ENCODE data around the gene DYSF. TPM values are rescaled to one million over a fixed set of nuclear protein-coding genes. Genes with fewer than 3 reads are reported as not detected.
"Not testable (repeated sequence)": the region's sequence is repeated elsewhere in the genome, so short reads cannot be mapped to it uniquely, and the experiment has no call there.

The DYSF gene
- total RNA-seq, 2 experiments from 2014 or later: 0.12 TPM

GRCh38 chr2:71484354-71484753 is 31.0 kb downstream of the DYSF start:
- H3K9me3 Mint-ChIP-seq: no peaks in the 10 kb centered on the region
- no peak overlapping the region for H3K4me3 Mint-ChIP-seq
- ChIA-PET CTCF (no interaction called here), POLR2A (no interaction called here)
- no peaks in the 10 kb centered on the region for H3K36me3 Mint-ChIP-seq (ENCODE audit: low read depth)
- H3K27ac Mint-ChIP-seq: no peak overlapping the region
- H3K27me3 Mint-ChIP-seq: peaks cover 2% of the 10 kb centered on the region
- H3K4me1 Mint-ChIP-seq: no peaks in the 10 kb centered on the region
- DNase-seq: no peak

GRCh38 chr2:71486881-71487640 is 33.7 kb downstream of the DYSF start:
- H3K27me3 Mint-ChIP-seq: peaks cover 2% of the 10 kb centered on the region
- CTCF ChIA-PET: no interaction called here
- POLR2A ChIA-PET: no interaction called here

GRCh38 chr2:71491551-71491950 is 38.2 kb downstream of the DYSF start:
- POLR2A ChIA-PET; CTCF ChIA-PET; H3K9me3 Mint-ChIP-seq; H3K27me3 Mint-ChIP-seq; H3K36me3 Mint-ChIP-seq (ENCODE audit: low read depth); H3K4me1 Mint-ChIP-seq; H3K27ac Mint-ChIP-seq; DNase-seq; H3K4me3 Mint-ChIP-seq: not testable (repeated sequence)

More at GRCh38 chr2:71486881-71487640, 33.7 kb downstream of the DYSF start:
- no peaks in the 10 kb centered on the region for H3K4me1 Mint-ChIP-seq
- no peaks in the 10 kb centered on the region for H3K9me3 Mint-ChIP-seq
- H3K27ac Mint-ChIP-seq: no peak overlapping the region
- no peak for DNase-seq
- no peaks in the 10 kb centered on the region for H3K36me3 Mint-ChIP-seq (ENCODE audit: low read depth)
- H3K4me3 Mint-ChIP-seq: no peak overlapping the region

- no peak for DNase-seq
- CTCF ChIA-PET: no interaction called here
- Mint-ChIP-seq H3K27me3 (peaks cover 4% of the 10 kb centered on the region), H3K27ac (no peak overlapping the region), H3K9me3 (no peaks in the 10 kb centered on the region), H3K36me3 (ENCODE audit: low read depth) (no peaks in the 10 kb centered on the region), H3K4me3 (no peak overlapping the region), H3K4me1 (no peaks in the 10 kb centered on the region)
- POLR2A ChIA-PET: no interaction called here
Measured at GRCh38 chr2:71492112-71492511, 38.8 kb downstream of the DYSF start.

GRCh38 chr2:71494091-71494490 is 40.7 kb downstream of the DYSF start:
- Mint-ChIP-seq H3K4me1 (no peaks in the 10 kb centered on the region), H3K4me3 (no peak overlapping the region), H3K36me3 (ENCODE audit: low read depth) (no peaks in the 10 kb centered on the region), H3K27me3 (peaks cover 2% of the 10 kb centered on the region), H3K27ac (no peak overlapping the region), H3K9me3 (no peaks in the 10 kb centered on the region)
- ChIA-PET CTCF (no interaction called here), POLR2A (no interaction called here)
- no peak for DNase-seq

- DNase-seq: no peak
- H3K27ac Mint-ChIP-seq: no peak overlapping the region
- CTCF ChIA-PET: no interaction called here
Measured at GRCh38 chr2:71494523-71495155, 41.3 kb downstream of the DYSF start.

GRCh38 chr2:71496156-71496770 is 42.9 kb downstream of the DYSF start:
- no peak overlapping the region for H3K27ac Mint-ChIP-seq
- ChIA-PET CTCF (interaction anchor here (0.6 kb wide), 1 partner anchor 21 kb away, joined by 3 read pairs; no protein-coding TSS in a partner anchor), POLR2A (no interaction called here)
- H3K36me3 Mint-ChIP-seq (ENCODE audit: low read depth): no peaks in the 10 kb centered on the region
- no peak overlapping the region for H3K4me3 Mint-ChIP-seq
- H3K9me3 Mint-ChIP-seq: no peaks in the 10 kb centered on the region
- DNase-seq: no peak
- peaks cover 2% of the 10 kb centered on the region for H3K27me3 Mint-ChIP-seq
- no peaks in the 10 kb centered on the region for H3K4me1 Mint-ChIP-seq

More at GRCh38 chr2:71494523-71495155, 41.3 kb downstream of the DYSF start:
- H3K9me3 Mint-ChIP-seq: no peaks in the 10 kb centered on the region
- POLR2A ChIA-PET: no interaction called here
- H3K36me3 Mint-ChIP-seq (ENCODE audit: low read depth): no peaks in the 10 kb centered on the region
- H3K4me3 Mint-ChIP-seq: no peak overlapping the region
- H3K27me3 Mint-ChIP-seq: peaks cover 2% of the 10 kb centered on the region
- H3K4me1 Mint-ChIP-seq: no peaks in the 10 kb centered on the region

GRCh38 chr2:71498261-71498701 is 44.9 kb downstream of the DYSF start:
- H3K4me3 Mint-ChIP-seq: no peak overlapping the region
- H3K4me1 Mint-ChIP-seq: no peaks in the 10 kb centered on the region
- DNase-seq: no peak
- H3K27me3 Mint-ChIP-seq: peaks cover 2% of the 10 kb centered on the region
- no peaks in the 10 kb centered on the region for H3K9me3 Mint-ChIP-seq
- no peak overlapping the region for H3K27ac Mint-ChIP-seq
- POLR2A ChIA-PET: no interaction called here
- CTCF ChIA-PET: interaction anchor here (0.8 to 2.5 kb wide), 2 partner anchors 12 to 34 kb away, joined by 3 to 7 read pairs; no protein-coding TSS in a partner anchor
- no peaks in the 10 kb centered on the region for H3K36me3 Mint-ChIP-seq (ENCODE audit: low read depth)

GRCh38 chr2:71499691-71500090 is 46.3 kb downstream of the DYSF start:
- ChIA-PET POLR2A (no interaction called here), CTCF (interaction anchor here (2.5 kb wide), 1 partner anchor 11 kb away, joined by 7 read pairs; no protein-coding TSS in a partner anchor)
- Mint-ChIP-seq H3K27ac (no peak overlapping the region), H3K27me3 (peaks cover 1% of the 10 kb centered on the region), H3K9me3 (no peaks in the 10 kb centered on the region), H3K4me3 (no peak overlapping the region), H3K36me3 (ENCODE audit: low read depth) (no peaks in the 10 kb centered on the region), H3K4me1 (no peaks in the 10 kb centered on the region)
- DNase-seq: no peak

- H3K27ac Mint-ChIP-seq: no peak overlapping the region
- CTCF ChIA-PET: interaction anchor here (1.3 kb wide), 1 partner anchor 10 kb away, joined by 4 read pairs; no protein-coding TSS in a partner anchor
- H3K36me3 Mint-ChIP-seq (ENCODE audit: low read depth): no peaks in the 10 kb centered on the region
- no peak for DNase-seq
- no peaks in the 10 kb centered on the region for H3K27me3 Mint-ChIP-seq
- H3K4me3 Mint-ChIP-seq: no peak overlapping the region
- H3K4me1 Mint-ChIP-seq: no peaks in the 10 kb centered on the region
- POLR2A ChIA-PET: no interaction called here
- H3K9me3 Mint-ChIP-seq: no peaks in the 10 kb centered on the region
Measured at GRCh38 chr2:71500426-71501079, 47.2 kb downstream of the DYSF start.

- CTCF ChIA-PET: no interaction called here
- Mint-ChIP-seq H3K9me3 (no peaks in the 10 kb centered on the region), H3K27ac (no peak overlapping the region), H3K4me1 (no peaks in the 10 kb centered on the region), H3K27me3 (no peaks in the 10 kb centered on the region), H3K4me3 (no peak overlapping the region), H3K36me3 (ENCODE audit: low read depth) (no peaks in the 10 kb centered on the region)
- DNase-seq: no peak
- POLR2A ChIA-PET: no interaction called here
Measured at GRCh38 chr2:71502941-71503738, 49.8 kb downstream of the DYSF start.

- POLR2A ChIA-PET: no interaction called here
- Mint-ChIP-seq H3K36me3 (ENCODE audit: low read depth) (no peaks in the 10 kb centered on the region), H3K4me3 (no peak overlapping the region), H3K27ac (no peak overlapping the region), H3K27me3 (no peaks in the 10 kb centered on the region), H3K9me3 (no peaks in the 10 kb centered on the region), H3K4me1 (no peaks in the 10 kb centered on the region)
- DNase-seq: no peak
- CTCF ChIA-PET: interaction anchor here (0.6 kb wide), 1 partner anchor 1744 kb away, joined by 5 read pairs; no protein-coding TSS in a partner anchor
Measured at GRCh38 chr2:71503837-71504236, 50.5 kb downstream of the DYSF start.

Data from activated CD4-positive, alpha-beta T cell treated with anti-CD3 and anti-CD28 coated beads, Interleukin-2, amount 10 ng/mL, durations not matched to agents 7 days and 5 days (primary cell).